ENCODE data around the gene ZNF221. TPM values are rescaled to one million over a fixed set of nuclear protein-coding genes. Genes with fewer than 3 reads are reported as not detected.

ZNF221 gene
- total and polyA plus RNA-seq, 2 donors = 1.1 to 2.4 TPM

- H3K9me3 ChIP-seq (ENCODE audit: control insufficient read depth in 2 of 2, insufficient read depth in 1 of 2, low read length in 1 of 2) = peaks cover 24 to 28% of the 10 kb centered on the region in 2 donors
- WGBS = 81% methylated on average over 3 of the region's 3 CpGs
These were observed 37.0 kb upstream of the ZNF221 start for GRCh38 chr19:43914051-43914450.

GRCh38 chr19:43923875-43924274 lies 27.2 kb upstream of the ZNF221 start:
- no peak overlapping the region for H3K4me3 ChIP-seq (ENCODE audit: low read length in 2 of 2)
- H3K36me3 ChIP-seq (ENCODE audit: control insufficient read depth in 2 of 2, insufficient read depth in 2 of 2, low read length in 1 of 2) = peaks cover 40 to 51% of the 10 kb centered on the region in 2 donors
- H3K9me3 ChIP-seq (ENCODE audit: control insufficient read depth in 2 of 2, insufficient read depth in 1 of 2, low read length in 1 of 2) = peaks cover 0 to 1% of the 10 kb centered on the region in 2 donors
- DNase-seq (ENCODE audit: low read depth in 6 of 9, low spot score in 9 of 9) = no peak
- H3K4me1 ChIP-seq (ENCODE audit: control insufficient read depth in 2 of 2, insufficient read depth in 2 of 2, low read length in 2 of 2) = no peaks in the 10 kb centered on the region
- H3K27ac ChIP-seq (ENCODE audit: low read depth in 1 of 2, low read length in 1 of 2) = no peak overlapping the region
- H3K27me3 ChIP-seq (ENCODE audit: control insufficient read depth in 2 of 2, insufficient read depth in 1 of 2, low read length in 1 of 2) = no peaks in the 10 kb centered on the region

More at GRCh38 chr19:43914051-43914450, 37.0 kb upstream of the ZNF221 start:
- no peak overlapping the region for H3K4me3 ChIP-seq (ENCODE audit: low read length in 2 of 2)
- DNase-seq (ENCODE audit: low read depth in 6 of 9, low spot score in 9 of 9) = no peak
- H3K27me3 ChIP-seq (ENCODE audit: control insufficient read depth in 2 of 2, insufficient read depth in 1 of 2, low read length in 1 of 2) = no peaks in the 10 kb centered on the region
- H3K4me1 ChIP-seq (ENCODE audit: control insufficient read depth in 2 of 2, insufficient read depth in 2 of 2, low read length in 2 of 2) = no peaks in the 10 kb centered on the region
- peaks cover 50 to 53% of the 10 kb centered on the region in 2 donors for H3K36me3 ChIP-seq (ENCODE audit: control insufficient read depth in 2 of 2, insufficient read depth in 2 of 2, low read length in 1 of 2)
- H3K27ac ChIP-seq (ENCODE audit: low read depth in 1 of 2, low read length in 1 of 2) = no peak overlapping the region

- no peak overlapping the region for H3K4me3 ChIP-seq (ENCODE audit: low read length in 2 of 2)
- WGBS = 97% methylated on average over 5 of the region's 5 CpGs
- H3K27ac ChIP-seq (ENCODE audit: low read depth in 1 of 2, low read length in 1 of 2) = no peak overlapping the region
- no peak for DNase-seq (ENCODE audit: low read depth in 6 of 9, low spot score in 9 of 9)
- no peaks in the 10 kb centered on the region for H3K4me1 ChIP-seq (ENCODE audit: control insufficient read depth in 2 of 2, insufficient read depth in 2 of 2, low read length in 2 of 2)
- H3K27me3 ChIP-seq (ENCODE audit: control insufficient read depth in 2 of 2, insufficient read depth in 1 of 2, low read length in 1 of 2) = no peaks in the 10 kb centered on the region
- no peaks in the 10 kb centered on the region for H3K9me3 ChIP-seq (ENCODE audit: control insufficient read depth in 2 of 2, insufficient read depth in 1 of 2, low read length in 1 of 2)
- peaks cover 50 to 65% of the 10 kb centered on the region in 2 donors for H3K36me3 ChIP-seq (ENCODE audit: control insufficient read depth in 2 of 2, insufficient read depth in 2 of 2, low read length in 1 of 2)
These were observed 22.2 kb upstream of the ZNF221 start for GRCh38 chr19:43928820-43929219.

GRCh38 chr19:43934055-43934984 lies 16.7 kb upstream of the ZNF221 start:
- Histone ChIP-seq H3K36me3 (ENCODE audit: control insufficient read depth in 2 of 2, insufficient read depth in 2 of 2, low read length in 1 of 2) (peaks cover 24 to 31% of the 10 kb centered on the region in 2 donors), H3K9me3 (ENCODE audit: control insufficient read depth in 2 of 2, insufficient read depth in 1 of 2, low read length in 1 of 2) (no peaks in the 10 kb centered on the region), H3K27ac (ENCODE audit: low read depth in 1 of 2, low read length in 1 of 2) (peak overlapping the region; percentile 80), H3K4me3 (ENCODE audit: low read length in 2 of 2) (peak overlapping the region; percentile 61 to 94), H3K4me1 (ENCODE audit: control insufficient read depth in 2 of 2, insufficient read depth in 2 of 2, low read length in 2 of 2) (peaks cover 4% of the 10 kb centered on the region in 2 donors), H3K27me3 (ENCODE audit: control insufficient read depth in 2 of 2, insufficient read depth in 1 of 2, low read length in 1 of 2) (no peaks in the 10 kb centered on the region)
- 11% methylated on average over 15 of the region's 15 CpGs for WGBS
- peak in 2 of 9 donors; percentile 10 to 16 for DNase-seq (ENCODE audit: low read depth in 6 of 9, low spot score in 9 of 9)

- Histone ChIP-seq H3K27me3 (ENCODE audit: control insufficient read depth in 2 of 2, insufficient read depth in 1 of 2, low read length in 1 of 2) (no peaks in the 10 kb centered on the region), H3K4me1 (ENCODE audit: control insufficient read depth in 2 of 2, insufficient read depth in 2 of 2, low read length in 2 of 2) (peaks cover 4% of the 10 kb centered on the region in 2 donors), H3K4me3 (ENCODE audit: low read length in 2 of 2) (peak within 1 kb of the TSS; percentile 61 to 94), H3K36me3 (ENCODE audit: control insufficient read depth in 2 of 2, insufficient read depth in 2 of 2, low read length in 1 of 2) (peaks cover 16 to 23% of the 10 kb centered on the region in 2 donors), H3K27ac (ENCODE audit: low read depth in 1 of 2, low read length in 1 of 2) (peak within 1 kb of the TSS; percentile 80), H3K9me3 (ENCODE audit: control insufficient read depth in 2 of 2, insufficient read depth in 1 of 2, low read length in 1 of 2) (no peaks in the 10 kb centered on the region)
- WGBS = under 1% methylated on average over 42 of the region's 42 CpGs
- DNase-seq (ENCODE audit: low read depth in 6 of 9, low spot score in 9 of 9) = peak; percentile 82 to 95 (median 90)
These were observed 15.9 kb upstream of the ZNF221 start, which contains the start of gene ZNF45 for GRCh38 chr19:43934985-43935708. TSS of gene ZNF45 (minus strand) at chr19:43935282. CDS start at chr19:43922185, 13,097 bp downstream.

- no peaks in the 10 kb centered on the region for H3K9me3 ChIP-seq (ENCODE audit: control insufficient read depth in 2 of 2, insufficient read depth in 1 of 2, low read length in 1 of 2)
- H3K36me3 ChIP-seq (ENCODE audit: control insufficient read depth in 2 of 2, insufficient read depth in 2 of 2, low read length in 1 of 2) = peaks cover 12 to 14% of the 10 kb centered on the region in 2 donors
- no peak overlapping the region for H3K4me3 ChIP-seq (ENCODE audit: low read length in 2 of 2)
- H3K27me3 ChIP-seq (ENCODE audit: control insufficient read depth in 2 of 2, insufficient read depth in 1 of 2, low read length in 1 of 2) = no peaks in the 10 kb centered on the region
- WGBS = 85% methylated on average over 5 of the region's 5 CpGs
- peaks cover 4% of the 10 kb centered on the region in 2 donors for H3K4me1 ChIP-seq (ENCODE audit: control insufficient read depth in 2 of 2, insufficient read depth in 2 of 2, low read length in 2 of 2)
- no peak for DNase-seq (ENCODE audit: low read depth in 6 of 9, low spot score in 9 of 9)
- H3K27ac ChIP-seq (ENCODE audit: low read depth in 1 of 2, low read length in 1 of 2) = no peak overlapping the region
These were observed 14.8 kb upstream of the ZNF221 start for GRCh38 chr19:43936188-43936587.

GRCh38 chr19:43939557-43940260 lies 11.3 kb upstream of the ZNF221 start:
- Histone ChIP-seq H3K27ac (ENCODE audit: low read depth in 1 of 2, low read length in 1 of 2) (no peak overlapping the region), H3K4me1 (ENCODE audit: control insufficient read depth in 2 of 2, insufficient read depth in 2 of 2, low read length in 2 of 2) (peaks cover 4% of the 10 kb centered on the region in 2 donors), H3K9me3 (ENCODE audit: control insufficient read depth in 2 of 2, insufficient read depth in 1 of 2, low read length in 1 of 2) (no peaks in the 10 kb centered on the region), H3K36me3 (ENCODE audit: control insufficient read depth in 2 of 2, insufficient read depth in 2 of 2, low read length in 1 of 2) (no peaks in the 10 kb centered on the region), H3K4me3 (ENCODE audit: low read length in 2 of 2) (no peak overlapping the region), H3K27me3 (ENCODE audit: control insufficient read depth in 2 of 2, insufficient read depth in 1 of 2, low read length in 1 of 2) (no peaks in the 10 kb centered on the region)
- no peak for DNase-seq (ENCODE audit: low read depth in 6 of 9, low spot score in 9 of 9)
- 75% methylated on average over 3 of the region's 3 CpGs for WGBS

GRCh38 chr19:43940719-43941118 lies 10.3 kb upstream of the ZNF221 start:
- no peak overlapping the region for H3K27ac ChIP-seq (ENCODE audit: low read depth in 1 of 2, low read length in 1 of 2)
- H3K36me3 ChIP-seq (ENCODE audit: control insufficient read depth in 2 of 2, insufficient read depth in 2 of 2, low read length in 1 of 2) = no peaks in the 10 kb centered on the region
- DNase-seq (ENCODE audit: low read depth in 6 of 9, low spot score in 9 of 9) = no peak
- no peak overlapping the region for H3K4me3 ChIP-seq (ENCODE audit: low read length in 2 of 2)
- no peaks in the 10 kb centered on the region for H3K27me3 ChIP-seq (ENCODE audit: control insufficient read depth in 2 of 2, insufficient read depth in 1 of 2, low read length in 1 of 2)
- H3K4me1 ChIP-seq (ENCODE audit: control insufficient read depth in 2 of 2, insufficient read depth in 2 of 2, low read length in 2 of 2) = peaks cover 0 to under 1% of the 10 kb centered on the region in 2 donors
- no peaks in the 10 kb centered on the region for H3K9me3 ChIP-seq (ENCODE audit: control insufficient read depth in 2 of 2, insufficient read depth in 1 of 2, low read length in 1 of 2)
- 83% methylated on average over 4 of the region's 4 CpGs for WGBS
